Measurements from ENCODE around the gene OTOG.

DNA sequence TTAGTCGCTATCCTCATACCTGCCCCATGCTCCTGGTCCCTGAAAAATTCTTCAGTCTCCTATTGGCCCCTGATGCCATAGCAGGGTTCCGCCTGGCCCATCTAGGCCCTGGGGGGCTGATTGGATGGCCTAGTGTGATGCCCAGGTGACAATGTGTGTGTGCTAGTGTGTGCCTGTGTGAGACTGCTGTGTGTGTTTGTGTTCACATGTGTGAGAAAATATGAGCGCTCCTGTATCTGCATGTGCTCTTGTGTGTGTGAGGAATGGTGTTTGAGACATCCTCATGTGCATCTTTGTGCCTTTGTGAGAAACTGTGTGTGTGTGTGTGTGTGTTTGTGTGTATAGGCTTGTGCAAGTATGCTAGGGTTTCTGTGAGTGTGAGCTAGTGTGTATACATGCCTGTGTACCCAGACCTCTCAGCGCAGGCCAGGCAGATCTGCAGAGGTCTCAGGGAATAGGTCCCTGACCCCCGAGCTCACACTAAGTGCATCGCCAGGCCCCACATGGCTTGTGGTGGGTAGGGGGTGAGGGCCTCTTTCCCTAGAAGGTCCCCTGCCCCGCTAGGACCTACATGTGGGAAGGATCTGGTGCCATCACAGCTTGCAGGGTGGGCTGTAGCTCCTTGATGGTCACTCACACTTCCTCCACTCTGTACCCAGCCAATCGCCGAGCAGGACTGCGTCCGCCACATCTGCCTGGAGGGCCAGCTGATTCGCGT is 64.6 kb downstream of the OTOG start:
- TF ChIP-seq, protein P1, sequence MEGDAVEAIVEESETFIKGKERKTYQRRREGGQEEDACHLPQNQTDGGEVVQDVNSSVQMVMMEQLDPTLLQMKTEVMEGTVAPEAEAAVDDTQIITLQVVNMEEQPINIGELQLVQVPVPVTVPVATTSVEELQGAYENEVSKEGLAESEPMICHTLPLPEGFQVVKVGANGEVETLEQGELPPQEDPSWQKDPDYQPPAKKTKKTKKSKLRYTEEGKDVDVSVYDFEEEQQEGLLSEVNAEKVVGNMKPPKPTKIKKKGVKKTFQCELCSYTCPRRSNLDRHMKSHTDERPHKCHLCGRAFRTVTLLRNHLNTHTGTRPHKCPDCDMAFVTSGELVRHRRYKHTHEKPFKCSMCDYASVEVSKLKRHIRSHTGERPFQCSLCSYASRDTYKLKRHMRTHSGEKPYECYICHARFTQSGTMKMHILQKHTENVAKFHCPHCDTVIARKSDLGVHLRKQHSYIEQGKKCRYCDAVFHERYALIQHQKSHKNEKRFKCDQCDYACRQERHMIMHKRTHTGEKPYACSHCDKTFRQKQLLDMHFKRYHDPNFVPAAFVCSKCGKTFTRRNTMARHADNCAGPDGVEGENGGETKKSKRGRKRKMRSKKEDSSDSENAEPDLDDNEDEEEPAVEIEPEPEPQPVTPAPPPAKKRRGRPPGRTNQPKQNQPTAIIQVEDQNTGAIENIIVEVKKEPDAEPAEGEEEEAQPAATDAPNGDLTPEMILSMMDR (IDR thresholded peaks at IDR 0.05; ENCODE audit: insufficient read depth, low read length, poor library complexity, severe bottlenecking) = no peak
- no peak for TF ChIP-seq EZH2phosphoT487 (conservative IDR thresholded peaks at IDR 0.05; ENCODE audit: low read length)

Data from SU-DHL-6 (cell line).